ENCODE measurements around the gene IL27RA.
"Not testable (repeated sequence)": the region's sequence is repeated elsewhere in the genome, so short reads cannot be mapped to it uniquely, and the experiment has no call there.

GRCh38 chr19:14042659-14043608 lies 11.4 kb downstream of the IL27RA start:
- not testable (repeated sequence) for TF ChIP-seq POLR2A (IDR thresholded peaks at IDR 0.05; ENCODE audit: low read depth, low read length); MXI1 (IDR thresholded peaks at IDR 0.05; ENCODE audit: borderline replicate concordance, low read depth, low read length); RCOR1 (IDR thresholded peaks at IDR 0.05; ENCODE audit: insufficient replicate concordance, low read length); USF2 (IDR thresholded peaks at IDR 0.05; ENCODE audit: low read depth, low read length)
- TF ChIP-seq CTCF (conservative IDR thresholded peaks at IDR 0.05; ENCODE audit: low read depth, low read length) = peak; percentile 53
- peak; percentile 23; the same call in 1 of the 2 replicates for TF ChIP-seq MAZ (IDR thresholded peaks at IDR 0.05; ENCODE audit: borderline replicate concordance, low read depth, low read length)
- peak; percentile 22; the same call in 1 of the 2 replicates for TF ChIP-seq RAD21 (IDR thresholded peaks at IDR 0.05; ENCODE audit: low read length)

Measured in IMR-90 (cell line).